Ureter (tissue), 1 donor: ENCODE measurements around the gene RNU5B-1. TPM values are rescaled to one million over a fixed set of nuclear protein-coding genes. Genes with fewer than 3 reads are reported as not detected.

Source experiments
- DNase-seq: peaks from one replicate; pipeline ENCODE4 v3.0.0-alpha.2; 2020; ENCODE audit warnings: low spot score
- total RNA-seq: library from RNA; stranded (reverse); gene quantifications from one replicate; pipeline ENCODE4 v1.2.4, GENCODE V29; 2023
- donor health status: DM: yes; HTN: yes; CAD: no.

Gene RNU5B-1
- total RNA-seq, 1 donor from 2014 or later, result not detected

GRCh38 chr15:65328506-65329287 lies 24.2 kb downstream of the RNU5B-1 start:
- no peak for DNase-seq

- no peak for DNase-seq
These were observed 25.0 kb downstream of the RNU5B-1 start for GRCh38 chr15:65329288-65329983.

- DNase-seq, result no peak
These were observed 25.7 kb downstream of the RNU5B-1 start for GRCh38 chr15:65329984-65330735.

GRCh38 chr15:65330934-65331645 lies 26.6 kb downstream of the RNU5B-1 start:
- no peak for DNase-seq

GRCh38 chr15:65331811-65332210 lies 27.3 kb downstream of the RNU5B-1 start:
- DNase-seq, result no peak

GRCh38 chr15:65332391-65333147 lies 28.1 kb downstream of the RNU5B-1 start:
- no peak for DNase-seq

GRCh38 chr15:65333148-65333820 lies 28.8 kb downstream of the RNU5B-1 start:
- no peak for DNase-seq

- no peak for DNase-seq
These were observed 29.4 kb downstream of the RNU5B-1 start for GRCh38 chr15:65333856-65334255.

GRCh38 chr15:65334586-65335231 lies 30.2 kb downstream of the RNU5B-1 start:
- no peak for DNase-seq

- DNase-seq, result no peak
These were observed 31.0 kb downstream of the RNU5B-1 start for GRCh38 chr15:65335278-65336055.

- no peak for DNase-seq
These were observed 32.3 kb downstream of the RNU5B-1 start for GRCh38 chr15:65336493-65337435.

GRCh38 chr15:65337436-65338070 lies 33.1 kb downstream of the RNU5B-1 start:
- no peak for DNase-seq

GRCh38 chr15:65338366-65338765 lies 33.9 kb downstream of the RNU5B-1 start:
- no peak for DNase-seq

GRCh38 chr15:65338823-65339222 lies 34.3 kb downstream of the RNU5B-1 start:
- DNase-seq, result no peak

GRCh38 chr15:65339416-65339815 lies 34.9 kb downstream of the RNU5B-1 start:
- no peak for DNase-seq

- no peak for DNase-seq
These were observed 35.4 kb downstream of the RNU5B-1 start for GRCh38 chr15:65339920-65340319.

- DNase-seq, result no peak
These were observed 38.0 kb downstream of the RNU5B-1 start for GRCh38 chr15:65342493-65342892.
